Measurements from ENCODE around the gene MYLK. TPM values are rescaled to one million over a fixed set of nuclear protein-coding genes. Genes with fewer than 3 reads are reported as not detected.

Gene MYLK
- total and polyA plus RNA-seq, 4 donors: 17.1 to 158 (median 41.9) TPM

- TF ChIP-seq CTCF (IDR thresholded peaks at IDR 0.05; ENCODE audit: low read depth, low read length, missing input control): no peak
- peak; percentile 50 to 72 for TF ChIP-seq JUND (IDR thresholded peaks at IDR 0.05)
- TF ChIP-seq RAD21 (IDR thresholded peaks at IDR 0.05): peak; percentile 29 to 31
Observed at GRCh38 chr3:123584988-123585937, 298.9 kb downstream of the MYLK start, which contains the start of gene HACD2 (continued).

GRCh38 chr3:123584284-123584987 is 299.7 kb downstream of the MYLK start:
- H3K27me3 ChIP-seq (ENCODE audit: control insufficient read depth in 4 of 4, insufficient read depth in 4 of 4, low read length in 3 of 4): no peaks in the 10 kb centered on the region
- peaks cover 5 to 11% (median 8%) of the 10 kb centered on the region in 4 donors for H3K36me3 ChIP-seq (ENCODE audit: control insufficient read depth in 4 of 4, insufficient read depth in 3 of 4, low read depth in 1 of 4, low read length in 3 of 4)
- no peak for TF ChIP-seq HNF4A (conservative IDR thresholded peaks at IDR 0.05)
- no peak for TF ChIP-seq CTCF (IDR thresholded peaks at IDR 0.05; ENCODE audit: low read depth, low read length, missing input control)
- no peak for TF ChIP-seq HNF4G (IDR thresholded peaks at IDR 0.05)
- TF ChIP-seq TAF1 (conservative IDR thresholded peaks at IDR 0.05): no peak
- no peak for TF ChIP-seq JUND (IDR thresholded peaks at IDR 0.05)
- TF ChIP-seq MAX (IDR thresholded peaks at IDR 0.05): no peak
- TF ChIP-seq ZBTB33 (IDR thresholded peaks at IDR 0.05): no peak
- WGBS: under 1% methylated on average over 65 of the region's 65 CpGs
- peaks cover 4 to 33% (median 30%) of the 10 kb centered on the region in 4 donors for H3K4me1 ChIP-seq (ENCODE audit: control insufficient read depth in 4 of 4, insufficient read depth in 4 of 4, low read length in 3 of 4)
- H3K27ac ChIP-seq (ENCODE audit: low read depth in 1 of 2, low read length in 2 of 2): peak overlapping the region; percentile 91 to 98
- H3K9ac ChIP-seq (ENCODE audit: low read depth in 1 of 2, low read length in 2 of 2): peak overlapping the region; percentile 21 to 70
- peak; percentile 66 for DNase-seq (ENCODE audit: low spot score)
- H3K4me3 ChIP-seq (ENCODE audit: low read depth in 1 of 3, low read length in 3 of 3): peak overlapping the region; percentile 75 to 92 (median 85)
- H3K9me3 ChIP-seq (ENCODE audit: control insufficient read depth in 4 of 4, low read length in 3 of 4): no peaks in the 10 kb centered on the region

GRCh38 chr3:123583561-123583960 is 300.6 kb downstream of the MYLK start:
- no peak for TF ChIP-seq HNF4A (conservative IDR thresholded peaks at IDR 0.05)
- DNase-seq (ENCODE audit: low spot score): no peak
- peaks cover 5 to 12% (median 9%) of the 10 kb centered on the region in 4 donors for H3K36me3 ChIP-seq (ENCODE audit: control insufficient read depth in 4 of 4, insufficient read depth in 3 of 4, low read depth in 1 of 4, low read length in 3 of 4)
- no peak overlapping the region for H3K9ac ChIP-seq (ENCODE audit: low read depth in 1 of 2, low read length in 2 of 2)
- H3K4me1 ChIP-seq (ENCODE audit: control insufficient read depth in 4 of 4, insufficient read depth in 4 of 4, low read length in 3 of 4): peaks cover 4 to 33% (median 30%) of the 10 kb centered on the region in 4 donors
- H3K9me3 ChIP-seq (ENCODE audit: control insufficient read depth in 4 of 4, low read length in 3 of 4): no peaks in the 10 kb centered on the region
- no peak overlapping the region for H3K27ac ChIP-seq (ENCODE audit: low read depth in 1 of 2, low read length in 2 of 2)
- H3K27me3 ChIP-seq (ENCODE audit: control insufficient read depth in 4 of 4, insufficient read depth in 4 of 4, low read length in 3 of 4): no peaks in the 10 kb centered on the region
- peak overlapping the region in 1 of 3 donors; percentile 92 for H3K4me3 ChIP-seq (ENCODE audit: low read depth in 1 of 3, low read length in 3 of 3)
- WGBS: 51% methylated on average over 3 of the region's 3 CpGs

Measured in liver (tissue), 9 donors.